D341Med (cell line): ENCODE measurements around the gene PIK3IP1.
A peak's percentile ranks its signal among the peaks of the same experiment; 100 is the strongest.
"Not testable (repeated sequence)": the region's sequence is repeated elsewhere in the genome, so short reads cannot be mapped to it uniquely, and the experiment has no call there.

Experiments
- DNase-seq: peaks from one replicate; pipeline ENCODE4 v3.0.0; 2012; ENCODE audit warnings: low spot score

The PIK3IP1 gene

GRCh38 chr22:31292236-31292989 lies at the start of gene PIK3IP1:
Gene PIK3IP1 (minus strand): TSS chr22:31292488. CDS start chr22:31292344, 144 bp downstream.
- DNase-seq, result peak; percentile 81

GRCh38 chr22:31341386-31342088 lies 49.2 kb upstream of the PIK3IP1 start:
- no peak for DNase-seq

- no peak for DNase-seq
Measured at GRCh38 chr22:31340765-31341247, 48.5 kb upstream of the PIK3IP1 start.

- no peak for DNase-seq
Measured at GRCh38 chr22:31340360-31340759, 48.1 kb upstream of the PIK3IP1 start.

- DNase-seq, result no peak
Measured at GRCh38 chr22:31339148-31339832, 47.0 kb upstream of the PIK3IP1 start.

GRCh38 chr22:31337178-31337577 lies 44.9 kb upstream of the PIK3IP1 start:
- DNase-seq, result no peak

- peak; percentile 11 for DNase-seq
Measured at GRCh38 chr22:31334329-31334728, 42.0 kb upstream of the PIK3IP1 start.

- DNase-seq, result peak; percentile 8
Measured at GRCh38 chr22:31333641-31334040, 41.4 kb upstream of the PIK3IP1 start.

- DNase-seq, result no peak
Measured at GRCh38 chr22:31332886-31333285, 40.6 kb upstream of the PIK3IP1 start.

- DNase-seq, result no peak
Measured at GRCh38 chr22:31332010-31332409, 39.7 kb upstream of the PIK3IP1 start.

GRCh38 chr22:31329453-31330215 lies 37.3 kb upstream of the PIK3IP1 start:
- DNase-seq, result no peak

- DNase-seq, result no peak
Measured at GRCh38 chr22:31329029-31329428, 36.7 kb upstream of the PIK3IP1 start.

- no peak for DNase-seq
Measured at GRCh38 chr22:31328544-31328960, 36.3 kb upstream of the PIK3IP1 start.

GRCh38 chr22:31327806-31328543 lies 35.7 kb upstream of the PIK3IP1 start:
- DNase-seq, result no peak

- DNase-seq, result peak; percentile 13
Measured at GRCh38 chr22:31326877-31327276, 34.6 kb upstream of the PIK3IP1 start.

- DNase-seq, result no peak
Measured at GRCh38 chr22:31323578-31324550, 31.6 kb upstream of the PIK3IP1 start.

GRCh38 chr22:31321421-31321820 lies 29.1 kb upstream of the PIK3IP1 start:
- no peak for DNase-seq

- DNase-seq, result not testable (repeated sequence)
Measured at GRCh38 chr22:31314220-31314619, 21.9 kb upstream of the PIK3IP1 start.

GRCh38 chr22:31313366-31314147 lies 21.3 kb upstream of the PIK3IP1 start:
- DNase-seq, result peak; percentile 79
